Erythroblast (primary cell): ENCODE results near the gene B3GALT4.

Experiments
- GATA1 ChIP-seq: IDR thresholded peaks from 2 replicates; pipeline ENCODE4 v1.6.1; 2011; ENCODE audit warnings: low read depth, mild to moderate bottlenecking, control low read depth, low read length, moderate library complexity
- POLR2A ChIP-seq: IDR thresholded peaks from 2 replicates; pipeline ENCODE4 v1.6.1; 2011; ENCODE audit warnings: mild to moderate bottlenecking, low read length

DNA sequence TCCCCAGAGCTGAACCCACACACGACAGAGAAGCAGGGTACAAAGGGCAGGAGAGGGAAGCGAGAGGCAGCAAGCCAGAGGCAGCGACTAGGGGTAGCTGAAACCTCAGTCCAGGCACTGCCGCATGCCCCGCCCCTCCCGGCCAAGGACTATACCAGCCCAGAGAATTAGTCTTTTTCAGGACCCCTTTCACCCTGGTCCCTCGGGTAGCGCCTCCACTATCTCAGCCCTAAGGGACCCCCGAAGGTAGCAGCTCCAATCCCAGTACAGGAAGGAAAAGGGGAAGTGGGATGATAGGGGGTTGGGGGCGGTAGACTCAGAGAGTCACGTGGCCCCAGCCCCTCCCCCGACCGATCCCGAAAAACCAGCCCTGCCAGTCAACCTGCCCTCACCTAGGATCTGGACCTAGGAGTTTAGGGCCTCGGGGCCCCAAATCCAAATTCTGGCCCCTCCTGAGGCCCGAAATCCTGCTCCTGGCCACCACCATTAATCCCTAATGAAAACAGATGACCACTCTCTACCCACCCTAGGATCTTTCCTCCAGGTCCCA is 20.6 kb downstream of the B3GALT4 start:
- TF ChIP-seq POLR2A (no peak), GATA1 (no peak)
